KOPT-K1 (cell line): ENCODE results near the gene ITLN1.

Experiments
- H3K27ac ChIP-seq: fragments of 200-600 bp; sonication (generic); 2 replicates; pipeline ENCODE4 v1.5.1; 2016; ENCODE audit warnings: antibody characterized with exemption, mild to moderate bottlenecking, low read depth, low read length; ENCODE audit not compliant: poor library complexity, severe bottlenecking
- H3K36me3 ChIP-seq: fragments of 200-600 bp; sonication (generic); 2 replicates; pipeline ENCODE4 v1.5.1; 2017; ENCODE audit warnings: antibody characterized with exemption, mild to moderate bottlenecking, low read length, moderate library complexity; ENCODE audit not compliant: insufficient read depth
- H3K9me3 ChIP-seq: fragments of 200-600 bp; sonication (generic); 2 replicates; pipeline ENCODE4 v1.5.1; 2017; ENCODE audit warnings: antibody characterized with exemption, low read length, mild to moderate bottlenecking; ENCODE audit not compliant: insufficient read depth, poor library complexity, severe bottlenecking

ITLN1 gene

GRCh38 chr1:160827418-160827817, 57.6 kb downstream of the ITLN1 start:
- no peak overlapping the region for H3K27ac ChIP-seq
- H3K36me3 ChIP-seq, result peaks cover 34% of the 10 kb centered on the region

GRCh38 chr1:160826546-160826945, 58.4 kb downstream of the ITLN1 start:
- peaks cover 25% of the 10 kb centered on the region for H3K36me3 ChIP-seq
- H3K27ac ChIP-seq, result no peak overlapping the region
- H3K9me3 ChIP-seq, result no peaks in the 10 kb centered on the region

More at GRCh38 chr1:160827418-160827817, 57.6 kb downstream of the ITLN1 start:
- no peaks in the 10 kb centered on the region for H3K9me3 ChIP-seq
